Coronary artery (tissue), 2 donors: Measurements from ENCODE around the gene NLRP9.
"Not testable (repeated sequence)": the region's sequence is repeated elsewhere in the genome, so short reads cannot be mapped to it uniquely, and the experiment has no call there.

Experiments
- DNase-seq: peaks from one replicate; pipeline ENCODE4 v3.0.0-alpha.2; 2017; ENCODE audit warnings: low spot score
- H3K27ac ChIP-seq, 2 donors: fragments of 200-600 bp; sonication (generic); one replicate each; pipeline ENCODE4 v1.5.1; 2016 to 2019
- H3K4me3 ChIP-seq: fragments of 200-600 bp; sonication (generic); 2 replicates; pipeline ENCODE4 v1.5.1; 2016; ENCODE audit warnings: mild to moderate bottlenecking, moderate library complexity
- CTCF ChIP-seq: fragments of 200-600 bp; sonication (generic); IDR thresholded peaks from one replicate; pipeline ENCODE4 v1.5.1; 2019; ENCODE audit warnings: antibody characterized with exemption

Gene NLRP9

GRCh38 chr19:55738302-55738701, at the start of gene NLRP9:
Gene NLRP9 (minus strand): TSS chr19:55738402. CDS start chr19:55738374, 28 bp downstream.
- no peak for TF ChIP-seq CTCF
- no peak within 1 kb of the TSS for H3K27ac ChIP-seq
- no peak within 1 kb of the TSS for H3K4me3 ChIP-seq
- DNase-seq = no peak

DNA sequence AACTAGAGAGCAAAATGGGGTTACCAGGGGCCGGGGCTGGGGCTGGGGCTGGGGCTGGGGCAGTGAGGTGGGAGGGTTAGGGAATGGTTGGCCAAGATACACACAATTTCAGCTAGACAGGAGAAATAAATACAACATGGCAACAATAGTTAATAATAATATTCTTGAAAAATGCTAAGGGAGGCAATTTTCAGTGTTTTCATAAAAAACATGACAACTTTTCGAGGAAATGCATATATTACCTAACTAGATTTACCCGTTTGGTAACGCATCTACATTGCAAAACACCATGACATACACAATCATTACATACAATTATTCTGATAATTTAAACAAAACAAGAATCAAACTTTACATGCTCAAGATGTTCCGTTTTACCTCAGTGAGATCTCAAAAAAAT, 42.9 kb upstream of the NLRP9 start:
- Histone ChIP-seq H3K27ac (no peak overlapping the region), H3K4me3 (no peak overlapping the region)
- DNase-seq = no peak
- TF ChIP-seq CTCF = no peak

- Histone ChIP-seq H3K27ac (no peak overlapping the region), H3K4me3 (no peak overlapping the region)
- no peak for DNase-seq
- no peak for TF ChIP-seq CTCF
Observed at GRCh38 chr19:55778331-55778730, 40.1 kb upstream of the NLRP9 start.

DNA sequence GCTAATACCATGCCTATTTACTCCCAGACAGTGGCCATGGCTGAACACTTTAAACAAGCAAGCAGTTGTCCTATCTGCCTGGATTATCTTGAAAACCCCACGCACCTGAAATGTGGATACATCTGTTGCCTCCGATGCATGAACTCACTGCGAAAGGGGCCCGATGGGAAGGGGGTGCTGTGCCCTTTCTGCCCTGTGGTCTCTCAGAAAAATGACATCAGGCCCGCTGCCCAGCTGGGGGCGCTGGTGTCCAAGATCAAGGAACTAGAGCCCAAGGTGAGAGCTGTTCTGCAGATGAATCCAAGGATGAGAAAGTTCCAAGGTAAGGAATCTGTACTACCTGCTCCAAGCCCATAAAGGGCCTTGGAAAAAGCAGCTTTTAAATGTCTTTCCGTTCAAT, 39.3 kb upstream of the NLRP9 start:
- Histone ChIP-seq H3K27ac (no peak overlapping the region), H3K4me3 (no peak overlapping the region)
- no peak for DNase-seq
- TF ChIP-seq CTCF = no peak

GRCh38 chr19:55769632-55770031, 31.4 kb upstream of the NLRP9 start:
- not testable (repeated sequence) for H3K27ac ChIP-seq, DNase-seq, H3K4me3 ChIP-seq

DNA sequence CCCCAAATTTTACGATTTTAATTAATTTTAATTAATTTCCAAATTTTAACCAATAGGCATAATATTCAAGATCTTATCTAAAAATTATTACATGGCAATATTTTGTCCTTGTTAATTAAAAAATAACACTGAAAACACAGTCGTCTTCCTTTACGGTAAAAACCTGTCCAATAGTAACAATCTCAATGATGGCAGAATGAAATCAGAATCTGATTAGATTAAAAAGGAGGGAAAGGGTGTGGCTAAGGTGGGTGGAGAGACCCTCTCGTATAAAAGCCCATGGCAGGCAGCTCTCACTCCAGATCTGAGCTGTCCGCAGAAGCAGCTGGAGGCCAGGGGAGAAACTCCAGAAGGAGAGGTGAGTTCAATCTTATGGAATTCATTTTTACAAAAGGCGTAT, 30.6 kb upstream of the NLRP9 start, which contains the start of gene RFPL4AL1:
RFPL4AL1 (plus strand) TSS at position 301 of the 400 bp plus-strand sequence. CDS start 2,687 bp downstream, outside the sequence.
- DNase-seq, H3K4me3 ChIP-seq, H3K27ac ChIP-seq: not testable (repeated sequence)

GRCh38 chr19:55766466-55766865, 28.3 kb upstream of the NLRP9 start:
- H3K4me3 ChIP-seq = no peak overlapping the region
- TF ChIP-seq CTCF = no peak
- no peak for DNase-seq
- H3K27ac ChIP-seq = no peak overlapping the region

GRCh38 chr19:55758797-55759196, 20.6 kb upstream of the NLRP9 start, which contains the start of gene RFPL4A:
Gene RFPL4A (plus strand): TSS chr19:55759097. CDS start chr19:55761801, 2,704 bp downstream.
- H3K4me3 ChIP-seq, H3K27ac ChIP-seq, DNase-seq: not testable (repeated sequence)

DNA sequence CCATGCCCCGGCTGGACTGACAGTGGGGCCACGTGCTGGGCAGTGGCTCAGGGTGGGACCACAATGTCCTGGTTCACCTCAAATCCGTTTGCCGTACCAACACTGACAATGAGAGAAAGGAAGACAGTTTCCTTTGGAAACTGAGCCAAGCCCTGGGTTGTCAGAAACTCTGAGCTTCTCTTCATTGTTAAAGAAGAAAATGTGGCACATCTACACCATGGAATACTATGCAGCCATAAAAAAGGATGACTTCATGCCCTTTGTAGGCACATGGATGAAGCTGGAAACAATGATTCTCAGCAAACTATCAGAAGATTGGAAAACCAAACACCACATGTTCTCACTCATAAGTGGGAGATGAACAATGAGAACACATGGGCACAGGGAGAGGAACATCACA, 18.6 kb upstream of the NLRP9 start:
- not testable (repeated sequence) for DNase-seq, H3K4me3 ChIP-seq, H3K27ac ChIP-seq
